Measurements from ENCODE around the gene CDC42.

DNA sequence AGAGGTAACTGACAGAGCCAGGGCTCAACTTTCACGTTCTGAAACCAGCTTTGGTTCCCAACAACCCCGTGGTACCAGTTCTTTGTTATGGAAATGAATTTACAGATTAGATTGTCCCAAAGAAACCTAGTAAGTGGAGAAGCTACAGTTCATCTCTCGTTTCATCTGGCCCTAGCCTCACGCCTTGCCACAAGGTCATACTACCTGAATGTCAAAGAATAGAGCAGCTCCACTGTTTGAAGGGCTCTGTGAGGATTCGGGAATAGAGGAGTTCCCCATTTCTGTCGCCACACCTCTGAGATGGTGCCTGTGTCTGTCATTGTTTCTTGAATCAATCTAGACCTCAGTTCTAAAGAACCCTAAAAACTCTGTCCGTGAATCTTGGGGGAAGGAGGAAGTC is 15.0 kb upstream of the CDC42 start:
- TF ChIP-seq, protein P1, sequence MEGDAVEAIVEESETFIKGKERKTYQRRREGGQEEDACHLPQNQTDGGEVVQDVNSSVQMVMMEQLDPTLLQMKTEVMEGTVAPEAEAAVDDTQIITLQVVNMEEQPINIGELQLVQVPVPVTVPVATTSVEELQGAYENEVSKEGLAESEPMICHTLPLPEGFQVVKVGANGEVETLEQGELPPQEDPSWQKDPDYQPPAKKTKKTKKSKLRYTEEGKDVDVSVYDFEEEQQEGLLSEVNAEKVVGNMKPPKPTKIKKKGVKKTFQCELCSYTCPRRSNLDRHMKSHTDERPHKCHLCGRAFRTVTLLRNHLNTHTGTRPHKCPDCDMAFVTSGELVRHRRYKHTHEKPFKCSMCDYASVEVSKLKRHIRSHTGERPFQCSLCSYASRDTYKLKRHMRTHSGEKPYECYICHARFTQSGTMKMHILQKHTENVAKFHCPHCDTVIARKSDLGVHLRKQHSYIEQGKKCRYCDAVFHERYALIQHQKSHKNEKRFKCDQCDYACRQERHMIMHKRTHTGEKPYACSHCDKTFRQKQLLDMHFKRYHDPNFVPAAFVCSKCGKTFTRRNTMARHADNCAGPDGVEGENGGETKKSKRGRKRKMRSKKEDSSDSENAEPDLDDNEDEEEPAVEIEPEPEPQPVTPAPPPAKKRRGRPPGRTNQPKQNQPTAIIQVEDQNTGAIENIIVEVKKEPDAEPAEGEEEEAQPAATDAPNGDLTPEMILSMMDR (IDR thresholded peaks at IDR 0.05), result no peak
- TF ChIP-seq POLR2A (IDR thresholded peaks at IDR 0.05), result no peak
- TF ChIP-seq EP300 (IDR thresholded peaks at IDR 0.05), result no peak
